ENCODE results near the gene GALNTL6. TPM values are rescaled to one million over a fixed set of nuclear protein-coding genes. Genes with fewer than 3 reads are reported as not detected.
A peak's percentile ranks its signal among the peaks of the same experiment; 100 is the strongest.

Gene GALNTL6
- total RNA-seq, 1 experiment from 2014 or later: not detected

DNA sequence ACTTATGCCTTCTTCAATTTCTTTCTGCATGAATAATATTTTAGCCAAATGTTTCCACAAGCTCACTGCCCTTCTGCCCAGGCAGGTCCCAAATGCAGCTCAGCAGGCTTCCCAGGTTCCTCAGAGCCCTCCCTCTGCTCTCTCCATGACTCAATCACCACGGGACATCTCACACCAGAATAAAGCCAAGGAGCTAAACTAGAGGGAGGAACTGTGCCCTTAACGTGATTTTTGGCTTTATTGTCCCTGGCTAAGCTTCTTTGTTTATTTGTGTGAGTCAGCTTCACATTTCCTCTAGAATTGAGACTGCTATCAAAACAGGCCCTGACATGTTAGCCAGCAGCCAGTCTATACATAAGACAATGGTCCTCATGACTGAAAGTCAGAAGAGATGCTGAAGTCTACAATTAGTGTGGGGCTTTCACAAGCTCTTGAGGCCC, 1169.0 kb downstream of the GALNTL6 start:
- DNase-seq (ENCODE audit: low spot score): peak; percentile 5

- DNase-seq (ENCODE audit: low spot score): no peak
Measured at GRCh38 chr4:172983014-172983413, 1169.8 kb downstream of the GALNTL6 start.

- DNase-seq (ENCODE audit: low spot score): no peak
Measured at GRCh38 chr4:172983631-172984030, 1170.4 kb downstream of the GALNTL6 start.

GRCh38 chr4:172985552-172985951, 1172.3 kb downstream of the GALNTL6 start:
- peak; percentile 4 for DNase-seq (ENCODE audit: low spot score)

- no peak for DNase-seq (ENCODE audit: low spot score)
Measured at GRCh38 chr4:172986114-172986513, 1172.9 kb downstream of the GALNTL6 start.

- no peak for DNase-seq (ENCODE audit: low spot score)
Measured at GRCh38 chr4:172989984-172990820, 1177.0 kb downstream of the GALNTL6 start.

DNA sequence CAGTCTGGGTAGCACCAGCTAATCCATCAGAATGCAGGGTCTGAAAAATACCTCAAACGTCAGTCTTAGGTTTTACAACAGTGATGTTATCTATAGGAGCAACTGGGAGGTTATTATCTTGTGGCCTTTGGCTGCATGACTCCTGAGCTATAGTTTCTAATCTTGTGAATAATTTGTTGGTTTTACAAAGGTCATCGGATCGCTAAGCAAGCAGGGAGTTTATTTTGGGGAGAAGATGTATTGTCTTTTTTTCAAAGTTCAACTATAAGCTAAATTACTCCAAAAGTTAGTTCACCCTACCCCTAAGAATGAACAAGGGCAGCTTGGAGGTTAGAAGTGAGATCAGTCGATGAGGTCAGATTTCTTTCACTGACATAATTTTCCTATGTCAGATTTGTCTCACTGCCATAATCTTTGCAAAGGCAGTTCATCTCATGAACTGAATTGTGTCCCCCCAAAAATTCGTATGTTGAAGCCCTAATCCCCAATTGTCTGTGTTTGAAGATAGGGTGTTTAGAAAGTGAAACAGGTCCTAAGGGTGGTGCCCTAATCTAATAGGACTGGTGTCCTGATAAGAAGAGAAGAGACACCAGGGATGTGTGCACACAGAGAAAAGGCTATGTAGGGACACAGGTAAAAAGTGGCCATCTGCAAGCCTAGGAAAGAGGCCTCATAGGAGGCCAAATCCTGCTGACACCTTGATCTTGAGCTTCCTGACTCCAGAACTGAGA, 1179.6 kb downstream of the GALNTL6 start:
- no peak for DNase-seq (ENCODE audit: low spot score)

GRCh38 chr4:172995161-172995560, 1182.0 kb downstream of the GALNTL6 start:
- DNase-seq (ENCODE audit: low spot score): no peak

GRCh38 chr4:172995704-172996103, 1182.5 kb downstream of the GALNTL6 start:
- DNase-seq (ENCODE audit: low spot score): no peak

DNA sequence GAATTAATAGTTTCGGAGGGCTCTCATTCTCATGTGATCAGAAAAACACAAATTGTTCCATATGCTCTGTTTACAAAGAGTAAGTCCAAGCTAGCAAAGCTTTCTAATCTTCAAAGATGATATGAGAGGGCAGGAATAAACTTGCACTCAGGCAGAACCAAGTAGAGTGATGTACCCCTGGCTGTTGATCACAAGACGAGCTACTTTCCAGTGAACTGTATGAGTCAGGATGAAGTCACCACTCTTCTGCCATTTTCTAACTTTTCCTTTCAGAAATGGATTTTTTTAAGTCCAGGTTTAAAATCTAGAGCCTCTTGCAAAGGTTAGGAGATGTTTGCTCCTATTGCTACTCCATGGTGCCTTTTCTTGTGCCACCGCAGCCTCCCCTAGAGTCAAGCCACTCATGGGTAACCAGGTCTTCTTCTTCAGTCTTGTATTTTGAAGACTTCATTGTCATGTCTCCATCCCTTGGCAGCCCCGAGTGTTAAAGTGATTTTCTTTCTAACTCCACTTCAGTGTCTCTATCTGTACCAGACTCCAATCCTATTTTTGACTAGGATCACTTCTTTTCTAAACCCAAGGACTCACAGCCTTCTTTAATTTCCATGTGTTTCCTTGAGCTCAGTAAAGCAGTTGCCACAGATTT, 1183.5 kb downstream of the GALNTL6 start:
- no peak for DNase-seq (ENCODE audit: low spot score)

DNA sequence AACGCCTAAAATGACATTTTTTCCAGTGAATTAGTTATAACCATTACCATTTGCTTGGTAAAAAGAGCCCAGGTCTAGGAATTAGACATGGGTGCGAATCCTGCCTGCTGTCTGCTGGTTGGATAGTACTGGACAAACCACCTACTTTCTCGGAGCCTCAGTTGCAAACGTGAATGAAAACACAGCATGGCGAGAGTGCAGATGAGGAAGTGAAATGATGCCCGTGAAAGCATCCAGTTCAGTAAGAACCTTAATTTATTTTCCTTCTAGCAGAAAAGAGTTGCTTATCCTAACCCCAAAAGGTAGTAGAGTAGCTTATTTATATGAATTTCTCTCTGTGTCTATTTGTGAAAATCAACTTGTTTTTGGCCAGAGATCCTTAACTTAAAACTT, 1184.0 kb downstream of the GALNTL6 start:
- no peak for DNase-seq (ENCODE audit: low spot score)

DNA sequence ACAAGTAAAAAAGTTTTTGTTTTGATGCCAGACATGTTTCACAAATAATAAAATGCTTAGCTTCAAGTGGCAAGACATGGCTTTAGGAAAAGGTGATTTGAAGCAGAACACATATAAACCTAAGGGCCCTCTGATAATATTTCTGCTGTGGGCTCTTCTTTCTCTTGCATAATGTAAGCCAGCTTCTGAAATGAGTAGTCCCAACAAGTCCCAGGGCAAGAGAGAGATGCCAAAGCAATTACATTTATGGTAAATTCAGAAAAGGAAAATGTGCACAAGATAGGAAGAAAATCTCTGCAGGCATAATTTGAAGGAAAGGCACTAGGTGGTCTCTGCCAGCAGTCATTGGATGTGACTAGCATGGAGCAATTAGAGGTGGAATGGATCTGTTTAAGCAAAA, 1184.7 kb downstream of the GALNTL6 start:
- DNase-seq (ENCODE audit: low spot score): no peak

GRCh38 chr4:172998527-172999469, 1185.6 kb downstream of the GALNTL6 start:
- DNase-seq (ENCODE audit: low spot score): no peak

DNA sequence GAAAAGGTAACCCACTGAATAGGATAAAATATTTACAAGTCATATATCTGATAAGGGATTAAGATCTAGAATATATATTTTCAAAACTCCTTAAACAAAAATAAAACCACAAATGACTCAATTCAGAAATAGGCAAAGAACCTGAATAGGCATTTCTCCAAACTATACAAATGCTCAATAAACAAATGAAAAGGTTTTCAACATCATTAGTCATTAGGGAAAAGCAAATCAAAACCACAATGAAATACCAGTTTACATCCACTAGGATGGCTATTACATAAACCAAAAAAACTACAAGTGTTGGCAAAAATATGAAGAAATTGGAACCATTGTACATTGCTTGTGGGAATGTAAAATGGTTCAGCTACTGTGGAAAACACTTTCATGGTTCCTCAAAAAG, 1188.4 kb downstream of the GALNTL6 start:
- no peak for DNase-seq (ENCODE audit: low spot score)

DNA sequence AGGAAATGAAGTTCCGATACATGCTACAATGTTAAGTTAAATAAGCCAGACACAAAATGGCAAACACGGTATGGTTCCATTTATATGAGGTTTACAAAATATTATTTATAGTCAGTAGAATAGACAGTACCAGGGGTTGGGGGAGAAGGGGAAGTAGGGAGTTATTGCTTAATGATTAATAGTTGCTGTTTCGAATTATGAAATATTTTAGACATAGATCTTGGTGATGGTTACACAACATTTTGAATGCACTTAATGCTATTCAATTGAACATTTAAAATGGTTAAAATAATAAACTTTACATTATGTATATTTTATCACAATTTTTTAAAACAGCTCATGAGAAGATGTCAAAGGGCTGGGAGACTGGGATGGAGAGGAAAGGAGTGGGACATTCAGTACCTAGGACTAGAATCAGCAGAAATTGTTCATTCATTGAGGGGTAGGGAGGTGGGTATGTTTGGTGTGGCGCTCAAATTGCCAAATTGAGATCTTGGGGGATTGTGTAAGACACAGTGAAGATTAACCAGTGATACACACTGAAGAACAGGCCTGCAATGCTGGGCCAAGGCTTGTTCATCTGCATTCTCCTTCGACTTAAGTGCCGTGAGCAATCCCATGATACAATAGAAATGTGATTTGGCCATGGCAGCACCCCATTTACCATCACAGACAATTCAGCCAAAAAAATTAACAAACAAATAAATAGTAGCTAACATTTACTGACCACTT, 1189.8 kb downstream of the GALNTL6 start:
- DNase-seq (ENCODE audit: low spot score): no peak

DNA sequence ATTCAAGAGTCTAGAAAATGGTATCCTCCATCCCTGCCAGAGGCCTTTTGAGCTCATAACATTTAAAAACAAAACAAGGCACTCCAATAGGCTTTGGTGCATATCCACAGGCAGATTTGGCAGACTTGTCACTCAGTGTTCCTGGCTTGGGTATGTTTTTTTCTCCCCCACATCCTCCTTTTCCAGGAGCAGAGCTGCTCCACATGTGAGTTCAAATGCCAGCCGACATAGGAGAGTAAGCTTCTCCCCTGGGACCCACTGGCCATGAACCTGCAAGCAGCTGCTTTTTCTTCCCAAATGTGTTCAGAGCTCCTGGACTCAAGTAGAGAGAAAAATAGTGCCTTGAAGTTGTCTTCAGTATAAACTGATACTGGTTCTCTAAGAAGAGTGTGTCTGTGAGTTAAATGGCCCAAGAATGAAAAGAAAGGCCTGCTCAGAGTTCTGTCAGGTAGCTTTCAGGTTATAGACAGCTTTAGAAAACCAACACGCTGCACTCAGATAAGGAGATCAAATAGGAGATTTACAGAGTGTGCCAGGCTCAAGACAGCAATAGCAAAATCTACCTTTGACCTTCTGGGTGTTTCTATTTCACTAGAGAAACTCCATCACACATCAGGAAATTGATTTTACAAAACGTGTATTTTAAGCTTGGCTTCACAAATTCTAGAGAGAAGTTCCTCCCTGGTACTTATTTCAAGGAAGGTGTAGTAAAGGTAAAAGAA, 1192.9 kb downstream of the GALNTL6 start:
- no peak for DNase-seq (ENCODE audit: low spot score)

DNA sequence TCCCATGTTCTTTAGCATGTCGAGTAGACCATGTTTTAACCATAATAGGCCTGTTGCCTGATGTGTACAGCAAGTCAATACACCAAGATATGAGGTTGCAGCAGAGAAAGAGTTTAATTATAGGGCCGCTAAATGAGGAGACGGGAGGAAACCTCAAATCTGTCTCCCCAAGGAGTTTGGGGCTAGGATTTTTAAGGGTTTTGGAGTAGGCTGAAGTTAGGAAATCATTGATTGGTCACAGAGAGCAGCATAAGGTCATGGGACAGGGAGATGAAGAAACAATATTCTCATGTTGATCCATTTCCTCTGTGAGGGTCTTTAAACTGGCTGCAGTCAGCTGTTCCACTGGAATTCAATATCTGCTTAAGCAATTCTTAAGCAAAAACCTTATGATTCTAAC, 1195.2 kb downstream of the GALNTL6 start:
- no peak for DNase-seq (ENCODE audit: low spot score)

DNA sequence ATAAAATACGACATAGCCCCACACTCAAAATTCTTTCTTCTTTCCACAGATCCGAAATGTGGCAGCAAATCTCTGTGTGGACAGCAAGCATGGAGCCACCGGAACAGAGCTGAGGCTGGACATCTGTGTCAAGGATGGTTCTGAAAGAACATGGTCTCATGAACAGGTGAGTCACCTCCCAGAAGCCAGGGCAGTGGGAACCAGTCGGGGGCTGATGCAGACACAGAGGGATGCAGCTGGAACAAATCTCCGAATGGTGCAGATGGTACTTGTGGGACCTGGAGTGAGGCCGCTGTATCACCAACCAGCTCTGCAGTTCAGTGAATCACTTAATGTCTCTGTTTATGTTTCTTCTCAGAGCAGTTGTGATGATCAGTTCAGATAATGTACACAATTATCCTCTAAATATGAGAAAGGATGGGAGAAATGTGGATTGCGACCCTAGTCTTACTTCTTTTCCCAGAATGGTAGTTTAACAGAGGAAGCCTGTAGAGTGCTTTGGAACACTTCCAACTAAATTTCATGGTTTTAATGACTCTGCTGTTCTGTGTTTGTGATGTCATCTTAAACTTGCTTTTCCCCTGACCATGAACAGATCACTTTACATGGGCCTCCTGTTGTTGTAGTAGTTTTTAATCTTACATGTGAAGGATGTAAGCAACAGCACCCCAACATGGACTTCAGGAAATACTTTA, 1196.1 kb downstream of the GALNTL6 start:
- no peak for DNase-seq (ENCODE audit: low spot score)

- DNase-seq (ENCODE audit: low spot score): no peak
Measured at GRCh38 chr4:173012608-173013007, 1199.4 kb downstream of the GALNTL6 start.
